Inflammatory macrophage (primary cell): ENCODE measurements around the gene CNTLN.
A peak's percentile ranks its signal among the peaks of the same experiment; 100 is the strongest.
"Not testable (repeated sequence)": the region's sequence is repeated elsewhere in the genome, so short reads cannot be mapped to it uniquely, and the experiment has no call there.

Experiments
- DNase-seq, 2 donors: peaks; one replicate each; pipeline ENCODE4 v3.0.0-alpha.2; 2020 to 2022

Gene CNTLN

GRCh38 chr9:17319864-17320263 is 185.0 kb downstream of the CNTLN start:
- no peak for DNase-seq

DNA sequence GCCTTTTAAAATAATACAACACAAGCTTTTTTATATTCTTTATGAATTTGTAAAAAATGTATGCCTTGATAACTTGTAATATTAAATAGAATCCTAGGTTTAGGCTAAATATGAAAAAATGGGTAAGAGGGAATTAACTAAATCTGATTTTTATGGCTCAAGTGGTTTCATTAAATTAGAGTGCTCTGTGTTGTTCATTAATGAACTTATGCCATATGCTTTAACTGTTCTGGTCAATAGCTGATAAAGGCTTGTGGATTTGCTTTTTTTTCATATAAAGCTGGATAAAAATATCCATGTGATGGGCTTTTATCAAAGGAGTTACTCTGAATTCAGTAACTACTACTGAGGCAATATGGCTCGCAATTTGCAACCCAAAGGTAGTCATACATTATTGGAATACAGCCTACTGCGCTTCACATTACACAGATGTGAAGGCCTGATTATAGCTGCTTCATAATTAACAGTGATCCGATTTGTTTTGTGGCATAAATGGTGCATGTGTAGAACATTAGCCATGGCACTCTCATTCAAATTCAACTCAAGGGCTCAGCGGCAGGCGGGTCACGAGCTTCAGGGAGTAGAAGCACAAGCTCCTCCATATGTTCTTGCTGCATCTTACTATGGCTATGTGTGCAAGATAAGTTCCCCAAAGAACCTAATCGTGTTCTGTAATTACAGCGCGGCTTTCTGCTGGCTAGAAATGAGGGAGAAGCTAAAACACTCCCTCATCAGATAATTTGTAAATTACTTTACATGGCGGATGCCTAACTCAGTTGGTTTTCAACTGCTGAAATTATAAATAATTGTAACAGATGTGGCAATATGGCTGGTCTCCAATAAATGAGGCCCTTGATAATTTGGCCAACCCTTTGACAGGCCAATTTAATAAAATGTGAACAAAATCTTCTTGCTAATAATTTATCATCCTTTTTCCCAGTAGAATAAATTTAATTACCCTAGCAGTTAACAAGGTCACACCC is 188.3 kb downstream of the CNTLN start:
- no peak for DNase-seq

GRCh38 chr9:17328331-17328730 is 193.5 kb downstream of the CNTLN start:
- no peak for DNase-seq

GRCh38 chr9:17330097-17330496 is 195.3 kb downstream of the CNTLN start:
- DNase-seq: no peak

GRCh38 chr9:17332115-17332514 is 197.3 kb downstream of the CNTLN start:
- no peak for DNase-seq

DNA sequence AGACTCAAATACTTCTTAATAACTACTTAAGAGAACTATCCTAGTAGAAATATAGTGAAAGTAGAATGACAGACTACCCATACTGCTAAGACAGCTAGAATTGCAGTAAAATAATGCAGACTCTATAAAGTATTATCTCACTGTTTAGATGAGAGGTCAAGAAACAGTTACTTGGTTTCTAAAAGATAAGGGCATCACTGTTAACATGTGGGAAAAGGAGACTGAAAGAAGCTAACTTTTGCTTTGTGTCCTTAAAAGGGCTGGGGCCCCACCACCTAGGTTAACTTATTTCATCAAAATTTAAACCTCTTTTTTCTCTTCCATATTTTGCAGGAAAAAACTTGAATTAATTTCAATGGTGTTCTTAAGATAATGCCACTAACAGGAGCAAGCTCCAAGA is 204.3 kb downstream of the CNTLN start:
- no peak for DNase-seq

DNA sequence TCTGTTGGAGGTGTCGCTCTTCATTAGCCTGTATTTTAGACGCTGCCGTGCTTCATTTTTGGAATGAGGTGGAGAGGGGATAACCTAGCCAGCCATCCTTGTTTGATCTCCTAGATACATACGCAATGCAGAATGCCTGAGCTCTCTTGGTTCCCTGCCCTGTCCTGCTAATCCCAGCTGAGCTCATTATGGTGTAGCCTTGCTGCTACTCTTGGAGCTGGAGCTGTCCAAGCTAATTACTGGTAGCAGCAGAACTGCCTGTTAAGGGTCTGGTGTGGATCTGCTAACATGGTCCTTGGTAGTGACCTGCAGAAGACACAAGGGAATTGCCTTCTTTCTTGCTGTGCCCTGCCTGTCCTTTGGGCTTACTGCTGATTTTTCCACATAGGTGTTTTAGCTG is 207.9 kb downstream of the CNTLN start:
- DNase-seq: no peak

DNA sequence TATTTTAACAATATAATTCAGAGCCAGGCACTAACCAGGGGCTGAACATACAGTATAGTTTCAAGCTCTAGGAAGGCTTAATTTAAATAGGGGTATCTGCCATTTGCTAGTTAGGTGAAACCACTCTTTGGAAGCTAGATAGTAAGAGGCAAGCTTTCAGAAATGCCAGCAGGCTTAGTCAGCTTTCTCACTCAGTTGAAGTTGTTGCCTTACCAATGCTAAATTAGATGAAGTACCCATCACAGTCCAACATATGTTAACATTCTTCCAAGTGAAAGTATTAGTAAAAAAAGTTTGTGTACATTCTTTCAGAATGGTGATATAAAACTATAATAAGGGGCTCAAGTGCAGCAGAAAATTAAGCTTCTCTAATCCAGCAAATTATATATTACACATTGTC is 215.0 kb downstream of the CNTLN start:
- DNase-seq: no peak

GRCh38 chr9:17354006-17354405 is 219.2 kb downstream of the CNTLN start:
- DNase-seq: not testable (repeated sequence)

DNA sequence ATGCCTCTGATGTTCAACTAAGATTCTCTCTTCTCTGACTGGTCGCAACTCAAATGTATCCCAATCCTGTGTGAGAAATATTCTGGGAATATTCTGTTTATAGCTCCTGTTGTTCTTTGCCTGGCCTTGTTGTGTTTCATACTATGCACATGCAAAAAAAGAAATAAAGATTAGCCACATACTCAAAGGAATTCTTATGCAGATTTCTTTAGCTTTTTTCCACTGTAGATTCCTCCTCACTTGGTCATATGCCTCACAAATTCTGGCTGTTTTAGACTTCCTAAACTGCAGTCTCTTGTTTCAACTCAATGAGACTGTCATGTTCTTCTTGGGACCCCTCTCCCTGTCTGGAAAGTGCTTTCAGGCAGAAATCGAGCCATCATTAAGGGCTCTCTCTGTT is 226.5 kb downstream of the CNTLN start:
- DNase-seq: no peak

- no peak for DNase-seq
Measured at GRCh38 chr9:17367035-17367434, 232.2 kb downstream of the CNTLN start.

- no peak for DNase-seq
Measured at GRCh38 chr9:17380126-17380861, 245.5 kb downstream of the CNTLN start.

DNA sequence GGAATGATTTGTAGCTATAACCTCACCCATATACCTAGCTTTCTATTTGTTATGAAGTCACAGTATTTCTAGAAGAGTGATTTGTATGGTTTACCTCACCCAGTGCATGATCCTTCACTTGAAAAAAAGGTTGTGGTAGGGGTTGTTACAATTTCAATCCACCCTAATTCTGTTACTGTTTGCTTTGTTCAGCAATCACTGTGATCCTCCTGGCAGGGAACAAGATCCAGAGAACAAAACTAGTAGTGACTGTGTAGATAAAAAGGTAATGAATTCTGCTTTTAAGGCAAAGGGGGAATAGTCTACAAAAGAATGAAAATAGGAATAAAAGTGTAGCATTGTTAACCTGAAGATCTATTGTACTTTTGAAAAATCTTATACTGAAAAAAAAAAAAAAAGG is 252.7 kb downstream of the CNTLN start:
- no peak for DNase-seq

- no peak for DNase-seq
Measured at GRCh38 chr9:17389026-17389425, 254.2 kb downstream of the CNTLN start.

DNA sequence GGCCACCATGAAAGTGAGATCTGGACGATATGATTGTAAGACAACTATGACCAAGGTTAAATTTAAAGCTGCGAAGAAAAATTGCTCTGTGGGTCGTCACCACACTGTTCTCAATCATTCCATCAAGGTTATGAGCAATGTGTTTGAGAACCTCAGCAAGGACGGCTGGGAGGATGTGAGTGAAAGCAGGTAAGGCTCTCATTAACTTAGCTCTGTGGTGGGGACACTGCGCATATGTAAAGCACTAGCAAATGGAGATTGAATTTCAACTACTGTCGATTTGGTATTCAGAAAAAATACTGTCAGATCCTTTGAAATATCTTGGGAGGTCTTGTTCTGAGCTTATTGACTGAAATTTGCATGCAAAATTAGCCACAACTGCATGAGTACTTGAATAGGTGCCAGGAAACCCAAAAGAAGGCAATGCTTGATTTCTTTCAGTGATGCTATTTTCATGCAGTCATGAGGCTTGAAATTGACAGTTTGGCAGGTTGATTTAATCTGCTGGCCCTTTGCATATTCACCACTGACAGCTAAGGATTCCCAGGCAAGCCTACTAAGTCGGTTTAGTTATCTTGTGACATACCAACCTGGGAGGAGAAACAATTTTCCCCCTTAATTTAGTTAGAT is 260.2 kb downstream of the CNTLN start:
- no peak for DNase-seq

- DNase-seq: not testable (repeated sequence)
Measured at GRCh38 chr9:17397166-17397728, 262.4 kb downstream of the CNTLN start.

DNA sequence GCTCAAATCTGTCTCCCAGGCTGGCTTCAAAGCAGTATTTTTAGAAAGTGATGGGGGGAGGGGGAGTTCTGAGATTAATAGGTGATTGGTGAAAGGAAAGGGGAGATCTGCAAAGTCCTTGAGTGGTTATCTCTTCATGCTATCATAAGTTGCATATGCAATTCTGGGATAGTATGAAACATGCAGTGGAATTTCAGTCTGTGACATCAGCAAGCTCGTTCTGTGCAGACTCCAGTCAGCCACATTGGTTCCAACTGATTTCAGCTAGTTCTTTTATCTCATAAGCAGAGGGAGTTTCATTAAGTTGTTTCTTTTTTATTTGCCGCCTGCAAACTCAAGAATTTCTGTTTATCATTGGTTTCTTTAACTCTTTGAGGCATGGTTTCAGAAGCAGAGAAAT is 263.5 kb downstream of the CNTLN start:
- DNase-seq: no peak

GRCh38 chr9:17401858-17402257 is 267.0 kb downstream of the CNTLN start:
- no peak for DNase-seq

DNA sequence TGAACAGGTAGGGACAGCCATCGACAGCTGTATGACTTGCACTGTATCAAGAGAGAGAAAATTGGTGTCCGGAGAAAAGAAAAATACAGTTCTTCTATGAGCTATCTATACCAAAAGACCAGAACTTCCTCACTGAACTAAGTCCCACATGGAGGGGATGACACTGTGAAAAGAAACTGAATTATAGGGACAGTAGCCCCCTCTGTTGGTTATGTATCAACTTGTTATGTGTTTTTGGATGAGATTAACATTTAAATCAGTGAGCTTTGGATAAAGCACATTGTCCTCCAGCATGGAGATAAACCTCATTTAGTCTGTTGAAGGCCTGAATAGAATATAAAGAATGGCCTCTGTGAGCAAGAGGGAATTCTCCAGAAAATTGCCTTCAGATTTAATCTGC is 267.5 kb downstream of the CNTLN start:
- DNase-seq: peak in 1 of 2 donors; percentile 7

DNA sequence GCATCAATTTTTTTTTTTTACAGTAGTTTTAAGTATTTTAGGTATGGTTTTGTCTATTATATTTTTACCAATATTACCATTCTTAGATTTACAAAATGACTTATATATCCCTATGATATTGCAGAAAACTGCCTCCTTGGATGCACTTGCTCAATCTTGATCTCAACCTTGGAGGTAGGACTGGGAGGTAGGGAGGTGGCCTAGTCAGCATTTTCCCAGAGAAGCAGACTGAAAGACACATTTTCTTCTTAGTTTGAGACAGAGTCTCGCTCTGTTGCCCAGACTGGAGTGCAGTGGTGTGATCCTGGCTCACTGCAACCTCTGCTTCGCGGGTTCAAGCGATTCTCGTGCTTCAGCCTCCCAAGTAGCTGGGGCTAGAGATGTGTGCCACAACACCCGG is 268.7 kb downstream of the CNTLN start:
- DNase-seq: no peak

GRCh38 chr9:17414986-17415385 is 280.1 kb downstream of the CNTLN start:
- no peak for DNase-seq

GRCh38 chr9:17422994-17423680 is 288.3 kb downstream of the CNTLN start:
- DNase-seq: no peak

- no peak for DNase-seq
Measured at GRCh38 chr9:17423681-17424011, 288.8 kb downstream of the CNTLN start.
